WTC11 (cell line): ENCODE data around the gene NRSN2. TPM values are rescaled to one million over a fixed set of nuclear protein-coding genes. Genes with fewer than 3 reads are reported as not detected.
A peak's percentile ranks its signal among the peaks of the same experiment; 100 is the strongest.
"Not testable (repeated sequence)": the region's sequence is repeated elsewhere in the genome, so short reads cannot be mapped to it uniquely, and the experiment has no call there.

Experiments used
- ATAC-seq: fragments of 200-7000 bp; cut with Tn5 transposase; 2 replicates; pipeline ENCODE4 v1.10.0; 2021; ENCODE audit warnings: mild to moderate bottlenecking, moderate library complexity
- CTCF ChIA-PET: fragments of 300-600 bp; sonication (Branson Sonifier 250); formaldehyde crosslinking; loops from one replicate; lab custom pipeline; 2021; ENCODE audit warnings: antibody characterized with exemption; lab: Charles Lee
- POLR2A ChIA-PET: fragments of 350-600 bp; sonication (Branson Sonifier 250); formaldehyde crosslinking; loops from one replicate; lab custom pipeline; 2021; ENCODE audit warnings: antibody characterized with exemption; lab: Charles Lee
- DNase-seq: peaks from one replicate; pipeline ENCODE4 v3.0.0; 2021; ENCODE audit warnings: low spot score
- H3K27ac Mint-ChIP-seq: 2 replicates; pipeline ENCODE4 v1.8.0; 2021; ENCODE audit warnings: mixed read lengths
- H3K27me3 Mint-ChIP-seq: 2 replicates; pipeline ENCODE4 v1.8.0; 2021; ENCODE audit warnings: low read depth, mild to moderate bottlenecking, moderate library complexity, mixed read lengths
- H3K36me3 Mint-ChIP-seq: 2 replicates; pipeline ENCODE4 v1.8.0; 2021; ENCODE audit warnings: mixed read lengths
- H3K4me1 Mint-ChIP-seq: 2 replicates; pipeline ENCODE4 v1.8.0; 2022; ENCODE audit warnings: mixed read lengths
- H3K4me3 Mint-ChIP-seq: 2 replicates; pipeline ENCODE4 v1.8.0; 2021; ENCODE audit warnings: mild to moderate bottlenecking, moderate library complexity, mixed read lengths
- H3K9me3 Mint-ChIP-seq: 2 replicates; pipeline ENCODE4 v1.8.0; 2021; ENCODE audit warnings: mixed read lengths
- CREM ChIP-seq: sonication (generic); formaldehyde crosslinking; IDR thresholded peaks from 2 replicates; pipeline ENCODE4 v1.8.1; 2022; ENCODE audit warnings: mild to moderate bottlenecking, missing genetic modification reagents, moderate library complexity
- ELF4 ChIP-seq: sonication (generic); formaldehyde crosslinking; IDR thresholded peaks from 2 replicates; pipeline ENCODE4 v1.8.1; 2022; ENCODE audit warnings: low read depth, mild to moderate bottlenecking, moderate library complexity, missing genetic modification reagents
- EMX1 ChIP-seq: fragments of 250-450 bp; sonication (Bioruptor Pico); IDR thresholded peaks from 2 replicates; pipeline ENCODE4 v1.8.0; 2021; ENCODE audit warnings: mild to moderate bottlenecking
- ETV6 ChIP-seq: sonication (generic); formaldehyde crosslinking; IDR thresholded peaks from 2 replicates; pipeline ENCODE4 v1.8.1; 2022; ENCODE audit warnings: mild to moderate bottlenecking, missing genetic modification reagents
- FOXP1 ChIP-seq: sonication (generic); formaldehyde crosslinking; IDR thresholded peaks from 2 replicates; pipeline ENCODE4 v1.8.0; 2022; ENCODE audit warnings: missing genetic modification reagents, mild to moderate bottlenecking, moderate library complexity, borderline replicate concordance
- GABPB1 ChIP-seq: sonication (generic); formaldehyde crosslinking; IDR thresholded peaks from 2 replicates; pipeline ENCODE4 v1.8.1; 2023; ENCODE audit warnings: mild to moderate bottlenecking, missing genetic modification reagents
- MAX ChIP-seq: sonication (generic); formaldehyde crosslinking; IDR thresholded peaks from 2 replicates; pipeline ENCODE4 v1.8.0; 2022; ENCODE audit warnings: mild to moderate bottlenecking, missing genetic modification reagents
- NFE2L1 ChIP-seq: sonication (generic); formaldehyde crosslinking; IDR thresholded peaks from 2 replicates; pipeline ENCODE4 v1.8.1; 2023; ENCODE audit warnings: missing genetic modification reagents
- NR2C2 ChIP-seq: sonication (generic); formaldehyde crosslinking; IDR thresholded peaks from 2 replicates; pipeline ENCODE4 v1.8.0; 2022; ENCODE audit warnings: mild to moderate bottlenecking, missing genetic modification reagents
- PRRX2 ChIP-seq: fragments of 250-450 bp; sonication (Bioruptor Pico); IDR thresholded peaks from 2 replicates; pipeline ENCODE4 v1.8.0; 2021; ENCODE audit warnings: mild to moderate bottlenecking
- SP1 ChIP-seq: sonication (generic); formaldehyde crosslinking; conservative IDR thresholded peaks from 2 replicates; pipeline ENCODE4 v1.8.1; 2022; ENCODE audit warnings: missing genetic modification reagents
- TEAD1 ChIP-seq: sonication (generic); formaldehyde crosslinking; IDR thresholded peaks from 2 replicates; pipeline ENCODE4 v1.8.0; 2022; ENCODE audit warnings: mild to moderate bottlenecking, missing genetic modification reagents
- ZNF138 ChIP-seq: sonication (generic); formaldehyde crosslinking; conservative IDR thresholded peaks from 2 replicates; pipeline ENCODE4 v1.8.1; 2022; ENCODE audit warnings: mild to moderate bottlenecking, moderate library complexity, missing genetic modification reagents
- total RNA-seq: library from RNA; stranded (reverse); gene quantifications from 3 replicates; pipeline ENCODE4 v1.2.3, GENCODE V29; 2021
- TF ChIP-seq, protein P1 (sequence below): sonication (generic); formaldehyde crosslinking; IDR thresholded peaks from 2 replicates; pipeline ENCODE4 v1.8.0; 2022; ENCODE audit warnings: mild to moderate bottlenecking, missing genetic modification reagents

Gene NRSN2
- total RNA-seq, 1 experiment from 2014 or later: 23.0 TPM

- H3K36me3 Mint-ChIP-seq: no peaks in the 10 kb centered on the region
- H3K27me3 Mint-ChIP-seq: peaks cover 10% of the 10 kb centered on the region; the same call in 1 of the 2 replicates
- POLR2A ChIA-PET: interaction anchor here (0.8 to 1.7 kb wide), 2 partner anchors 9 to 115 kb away, joined by 3 to 8 read pairs; partner anchors contain the start of gene TRIB3
- no peak overlapping the region for H3K27ac Mint-ChIP-seq
- ATAC-seq: peak; percentile 20; the same call in 1 of the 2 replicates
- H3K4me3 Mint-ChIP-seq: no peak overlapping the region
- CTCF ChIA-PET: interaction anchor here (0.8 to 4.0 kb wide), 4 partner anchors 9 to 93 kb away, joined by 3 to 19 read pairs (median 10); partner anchors contain the start of gene TRIB3
- peaks cover 18% of the 10 kb centered on the region for H3K4me1 Mint-ChIP-seq
- TF ChIP-seq MAX (CRISPR knock-in tag) (0 out of 2 replicates have a peak, but pooled peaks have one; percentile 16), NFE2L1 (CRISPR knock-in tag) (0 out of 2 replicates have a peak, but pooled peaks have one; percentile 2), FOXP1 (CRISPR knock-in tag) (no peak)
- TF ChIP-seq, all 79 proteins: peak for 2
- DNase-seq: no peak
- no peaks in the 10 kb centered on the region for H3K9me3 Mint-ChIP-seq
These were observed 24.3 kb downstream of the NRSN2 start for GRCh38 chr20:370977-371754.

GRCh38 chr20:371755-372542 lies 25.0 kb downstream of the NRSN2 start:
- TF ChIP-seq ELF4 (CRISPR knock-in tag): no peak
- peak; percentile 100 for TF ChIP-seq GABPB1
- 0 out of 2 replicates have a peak, but pooled peaks have one; percentile 5 for TF ChIP-seq NFE2L1 (CRISPR knock-in tag)
- POLR2A ChIA-PET: interaction anchor here (0.8 to 1.7 kb wide), 3 partner anchors 9 to 115 kb away, joined by 3 to 8 read pairs (median 3); partner anchors contain the start of gene TRIB3
- Mint-ChIP-seq H3K9me3 (no peaks in the 10 kb centered on the region), H3K27ac (no peak overlapping the region), H3K4me3 (no peak overlapping the region), H3K4me1 (peaks cover 16% of the 10 kb centered on the region), H3K36me3 (no peaks in the 10 kb centered on the region), H3K27me3 (peaks cover 10% of the 10 kb centered on the region; the same call in 1 of the 2 replicates)
- CTCF ChIA-PET: interaction anchor here (0.8 to 4.0 kb wide), 5 partner anchors 9 to 93 kb away, joined by 3 to 19 read pairs (median 7); partner anchors contain the start of gene TRIB3
- DNase-seq (no peak), ATAC-seq (peak; percentile 27)

- H3K9me3 Mint-ChIP-seq, H3K27me3 Mint-ChIP-seq, DNase-seq, H3K27ac Mint-ChIP-seq, ATAC-seq, H3K36me3 Mint-ChIP-seq, H3K4me3 Mint-ChIP-seq: not testable (repeated sequence)
- POLR2A ChIA-PET: interaction anchor here (1.3 to 1.7 kb wide), 2 partner anchors 8 to 25 kb away, joined by 3 to 8 read pairs; partner anchors contain the start of gene TRIB3
- CTCF ChIA-PET: interaction anchor here (0.9 to 4.0 kb wide), 5 partner anchors 10 to 59 kb away, joined by 4 to 19 read pairs (median 6); no protein-coding TSS in a partner anchor
- peaks cover 16% of the 10 kb centered on the region for H3K4me1 Mint-ChIP-seq
These were observed 25.7 kb downstream of the NRSN2 start for GRCh38 chr20:372543-373082.

- peak; percentile 62 for ATAC-seq
- Mint-ChIP-seq H3K27me3 (peaks cover 5% of the 10 kb centered on the region; the same call in 1 of the 2 replicates), H3K4me3 (no peak overlapping the region), H3K9me3 (no peaks in the 10 kb centered on the region), H3K27ac (no peak overlapping the region)
- CTCF ChIA-PET: interaction anchor here (0.9 to 1.3 kb wide), 3 partner anchors 43 to 58 kb away, joined by 4 to 6 read pairs (median 5); no protein-coding TSS in a partner anchor
- TF ChIP-seq ZNF138: no peak
- TF ChIP-seq ELF4 (CRISPR knock-in tag): no peak
- no peak for TF ChIP-seq EMX1
- no peak for TF ChIP-seq FOXP1 (CRISPR knock-in tag)
- TF ChIP-seq GABPB1: peak; percentile 86
- no peak for TF ChIP-seq TEAD1 (CRISPR knock-in tag)
- TF ChIP-seq, all 79 proteins: peak for 1
- peaks cover 16% of the 10 kb centered on the region for H3K4me1 Mint-ChIP-seq
- POLR2A ChIA-PET: interaction anchor here (0.6 to 1.3 kb wide), 2 partner anchors 26 kb away, joined by 3 read pairs; no protein-coding TSS in a partner anchor
- DNase-seq: peak; percentile 29
- no peaks in the 10 kb centered on the region for H3K36me3 Mint-ChIP-seq
These were observed 26.4 kb downstream of the NRSN2 start for GRCh38 chr20:373171-373890.

- DNase-seq (no peak), ATAC-seq (no peak)
- ChIA-PET CTCF (no interaction called here), POLR2A (interaction anchor here (0.7 kb wide), 1 partner anchor 13 kb away, joined by 3 read pairs; no protein-coding TSS in a partner anchor)
- peaks cover 12% of the 10 kb centered on the region for H3K27me3 Mint-ChIP-seq
- no peaks in the 10 kb centered on the region for H3K36me3 Mint-ChIP-seq
- peaks cover 16% of the 10 kb centered on the region for H3K4me1 Mint-ChIP-seq
- H3K9me3 Mint-ChIP-seq: no peaks in the 10 kb centered on the region
- H3K27ac Mint-ChIP-seq: no peak overlapping the region
- no peak overlapping the region for H3K4me3 Mint-ChIP-seq
- TF ChIP-seq FOXP1 (CRISPR knock-in tag) (no peak), ETV6 (CRISPR knock-in tag) (no peak), SP1 (CRISPR knock-in tag) (no peak), CREM (CRISPR knock-in tag) (no peak), GABPB1 (no peak), PRRX2 (no peak), NR2C2 (CRISPR knock-in tag) (no peak)
- TF ChIP-seq, protein P1, sequence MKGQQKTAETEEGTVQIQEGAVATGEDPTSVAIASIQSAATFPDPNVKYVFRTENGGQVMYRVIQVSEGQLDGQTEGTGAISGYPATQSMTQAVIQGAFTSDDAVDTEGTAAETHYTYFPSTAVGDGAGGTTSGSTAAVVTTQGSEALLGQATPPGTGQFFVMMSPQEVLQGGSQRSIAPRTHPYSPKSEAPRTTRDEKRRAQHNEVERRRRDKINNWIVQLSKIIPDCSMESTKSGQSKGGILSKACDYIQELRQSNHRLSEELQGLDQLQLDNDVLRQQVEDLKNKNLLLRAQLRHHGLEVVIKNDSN (CRISPR knock-in tag): no peak
These were observed 28.5 kb downstream of the NRSN2 start for GRCh38 chr20:375265-375889.
